GM12801 (cell line): ENCODE results near the gene HEG1.

Experiments used
- TF ChIP-seq, protein P1 (sequence below): IDR thresholded peaks from one replicate; pipeline ENCODE4 v1.5.1; 2011; ENCODE audit warnings: control low read depth; ENCODE audit not compliant: insufficient read length; ENCODE audit errors: extremely low read depth

Gene HEG1

DNA sequence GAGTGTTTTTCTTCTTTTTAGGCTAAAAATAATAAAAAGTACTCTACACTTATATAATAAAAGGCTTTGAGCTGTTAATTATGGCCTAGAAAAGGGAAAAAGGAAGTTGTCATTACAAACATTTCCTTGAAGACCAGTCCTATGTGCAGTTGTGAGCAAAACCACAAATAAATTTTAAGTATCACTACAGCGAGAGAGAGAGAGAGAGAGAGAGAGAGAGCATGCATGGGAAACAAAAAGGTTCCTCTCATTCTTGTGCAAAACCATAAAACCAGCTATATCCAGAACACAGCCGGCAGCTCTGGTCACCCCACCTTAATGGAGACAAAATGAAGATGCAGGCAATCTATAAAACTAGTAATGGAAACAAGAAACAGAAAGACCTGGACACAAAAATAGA, 33.6 kb downstream of the HEG1 start:
- TF ChIP-seq, protein P1, sequence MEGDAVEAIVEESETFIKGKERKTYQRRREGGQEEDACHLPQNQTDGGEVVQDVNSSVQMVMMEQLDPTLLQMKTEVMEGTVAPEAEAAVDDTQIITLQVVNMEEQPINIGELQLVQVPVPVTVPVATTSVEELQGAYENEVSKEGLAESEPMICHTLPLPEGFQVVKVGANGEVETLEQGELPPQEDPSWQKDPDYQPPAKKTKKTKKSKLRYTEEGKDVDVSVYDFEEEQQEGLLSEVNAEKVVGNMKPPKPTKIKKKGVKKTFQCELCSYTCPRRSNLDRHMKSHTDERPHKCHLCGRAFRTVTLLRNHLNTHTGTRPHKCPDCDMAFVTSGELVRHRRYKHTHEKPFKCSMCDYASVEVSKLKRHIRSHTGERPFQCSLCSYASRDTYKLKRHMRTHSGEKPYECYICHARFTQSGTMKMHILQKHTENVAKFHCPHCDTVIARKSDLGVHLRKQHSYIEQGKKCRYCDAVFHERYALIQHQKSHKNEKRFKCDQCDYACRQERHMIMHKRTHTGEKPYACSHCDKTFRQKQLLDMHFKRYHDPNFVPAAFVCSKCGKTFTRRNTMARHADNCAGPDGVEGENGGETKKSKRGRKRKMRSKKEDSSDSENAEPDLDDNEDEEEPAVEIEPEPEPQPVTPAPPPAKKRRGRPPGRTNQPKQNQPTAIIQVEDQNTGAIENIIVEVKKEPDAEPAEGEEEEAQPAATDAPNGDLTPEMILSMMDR, result no peak

DNA sequence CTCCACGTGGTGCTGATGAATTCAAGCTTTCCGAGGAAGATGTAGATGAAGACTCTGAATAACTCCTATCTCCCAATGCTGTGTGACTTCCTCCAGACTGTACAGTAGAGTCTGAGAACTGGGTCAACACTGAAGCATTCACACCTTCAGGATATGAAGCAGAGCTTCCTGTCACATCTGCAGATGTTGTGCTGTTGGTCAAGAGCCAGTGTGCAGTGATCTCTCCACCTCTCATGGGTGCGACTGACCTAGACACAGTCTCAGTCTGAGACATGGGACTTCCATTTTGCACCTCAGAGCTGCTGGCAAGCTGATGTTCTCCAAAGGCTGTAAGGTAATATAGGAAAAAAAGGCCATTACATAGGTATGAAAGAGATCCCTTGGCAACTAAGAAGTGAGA, 36.5 kb downstream of the HEG1 start:
- TF ChIP-seq, protein P1, result no peak

DNA sequence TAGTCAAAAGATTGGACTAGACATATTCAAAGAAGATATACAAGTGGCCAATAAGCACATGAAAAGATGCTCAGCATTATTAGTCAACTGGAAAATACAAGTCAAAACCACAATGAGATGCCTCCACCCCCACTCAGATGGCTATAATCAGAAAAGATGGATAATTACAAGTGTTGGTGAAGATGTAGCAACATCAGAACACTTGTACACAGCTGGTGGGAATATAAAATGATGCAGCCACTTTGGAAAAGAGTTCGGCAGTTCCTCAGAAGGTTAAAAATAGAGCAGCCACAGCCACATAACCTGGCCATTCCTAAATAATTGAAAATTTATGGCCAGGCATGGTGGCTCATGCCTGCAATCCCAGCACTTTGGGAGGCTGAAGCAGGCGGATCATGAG, 38.4 kb downstream of the HEG1 start:
- TF ChIP-seq, protein P1, result no peak

DNA sequence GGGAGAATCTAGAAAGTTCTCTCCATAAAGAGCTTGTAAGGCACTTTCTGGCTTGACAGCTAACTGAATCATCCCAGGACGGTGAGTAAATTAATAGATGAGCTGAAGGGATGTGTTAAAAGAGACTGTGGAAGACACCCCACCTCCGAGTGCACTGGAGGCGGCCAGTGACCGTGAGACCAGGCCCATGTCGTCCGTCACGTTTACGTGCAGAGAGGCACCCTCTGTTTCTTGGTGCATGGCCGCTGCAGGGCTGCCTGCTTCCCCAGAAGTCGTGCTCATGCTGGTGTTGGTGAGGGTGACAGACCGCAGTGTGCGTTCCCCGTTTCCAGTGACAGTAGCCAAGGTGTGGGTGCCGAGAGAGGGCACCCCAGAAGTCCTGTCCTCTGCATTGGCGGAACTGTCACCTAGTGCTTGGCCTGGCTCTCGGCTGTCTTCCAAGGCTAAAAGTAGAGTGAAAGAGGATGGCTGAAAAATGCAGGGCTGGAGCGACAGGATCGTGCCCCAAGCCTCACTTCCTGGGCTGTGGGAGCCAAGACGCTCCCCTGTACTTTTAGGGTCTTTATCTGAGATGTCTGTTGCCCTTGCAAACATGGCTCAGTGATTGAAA, 41.1 kb downstream of the HEG1 start:
- TF ChIP-seq, protein P1, result no peak

DNA sequence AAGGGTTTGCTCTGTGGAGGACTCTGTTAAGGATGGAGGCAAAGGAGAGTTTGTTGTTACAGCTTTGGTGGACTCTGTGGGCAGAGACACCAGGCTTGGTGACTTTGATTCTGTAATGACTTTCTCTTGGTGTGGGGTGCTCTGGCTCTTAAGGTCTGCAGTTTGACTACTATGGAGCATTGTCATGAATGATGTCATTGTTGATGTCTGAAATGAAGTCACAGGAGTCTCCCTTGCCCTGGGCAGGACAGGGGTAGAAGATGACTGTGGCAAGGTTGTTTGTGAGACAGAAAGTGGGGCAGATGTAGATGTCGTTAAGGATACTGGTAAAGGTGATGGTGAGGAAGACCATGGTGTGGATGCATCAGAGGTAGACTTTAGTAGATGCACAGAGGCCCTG, 42.7 kb downstream of the HEG1 start:
- TF ChIP-seq, protein P1, result no peak

DNA sequence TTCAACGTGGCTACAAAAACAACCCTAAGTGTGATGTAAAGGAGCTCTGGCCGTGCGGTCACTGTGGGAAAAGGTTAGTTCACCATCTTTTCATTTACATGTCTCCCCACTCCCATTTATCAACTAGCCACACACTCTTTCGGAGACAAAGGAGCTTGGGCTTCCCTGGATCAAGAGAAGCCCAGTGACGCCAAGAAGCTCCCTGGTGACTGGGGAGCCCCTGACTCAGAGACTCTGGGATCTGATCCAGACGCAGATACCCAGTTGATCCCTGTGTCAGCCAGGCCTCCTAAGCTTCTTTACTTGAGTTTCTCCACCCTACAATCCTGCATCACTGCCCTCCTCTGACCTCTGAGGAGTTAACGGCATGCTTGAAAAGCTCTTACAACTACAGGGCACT, 43.9 kb downstream of the HEG1 start:
- TF ChIP-seq, protein P1, result no peak

DNA sequence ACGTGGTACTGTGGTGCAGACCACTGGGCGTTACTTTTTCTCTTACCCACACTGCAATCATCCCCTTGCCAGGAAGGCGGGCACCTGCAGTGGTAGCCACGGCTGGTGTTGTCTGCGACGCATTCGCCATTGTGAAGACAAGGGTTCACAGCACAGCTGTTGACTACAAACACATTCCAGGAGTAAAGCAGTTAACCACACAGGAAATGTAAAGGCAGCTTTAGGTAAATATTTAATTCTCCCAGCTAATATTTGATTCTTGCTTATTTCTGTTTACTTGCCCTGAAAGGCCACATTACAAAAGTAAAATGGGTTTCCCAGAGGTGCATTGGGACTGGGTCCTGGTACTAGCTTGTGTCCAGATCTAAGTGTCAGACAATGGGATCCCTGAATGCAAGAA, 45.4 kb downstream of the HEG1 start:
- TF ChIP-seq, protein P1, result no peak
